K562 (cell line): ENCODE results near the gene NOP14. TPM values are rescaled to one million over a fixed set of nuclear protein-coding genes. Genes with fewer than 3 reads are reported as not detected.

Source experiments
- ATF2 ChIP-seq: sonication (generic); formaldehyde crosslinking; IDR thresholded peaks from 2 replicates; pipeline ENCODE4 v1.8.1; 2022; ENCODE audit warnings: missing genetic modification reagents
- CEBPG ChIP-seq, 3 experiments: fragments of 200-800 bp in 1 of 3; sonication (Bioruptor generic) in 1 of 3; sonication (generic) in 1 of 3; formaldehyde crosslinking in 1 of 3; IDR thresholded peaks in 2 of 3; conservative IDR thresholded peaks in 1 of 3; 2 replicates each; pipeline versions ENCODE4 v1.6.1 to v1.8.0; 2016 to 2022; ENCODE audit warnings: missing compliant biosample characterization in 2 of 3, missing genetic modification characterization in 2 of 3, mild to moderate bottlenecking in 1 of 3, missing genetic modification reagents in 1 of 3
- HDAC2 ChIP-seq: fragments of 450-650 bp; IDR thresholded peaks from 2 replicates; pipeline ENCODE4 v1.6.1; 2016; ENCODE audit warnings: mild to moderate bottlenecking
- IRF2 ChIP-seq: sonication (generic); formaldehyde crosslinking; IDR thresholded peaks from 2 replicates; pipeline ENCODE4 v1.8.1; 2022; ENCODE audit warnings: mild to moderate bottlenecking, missing genetic modification reagents
- JUN ChIP-seq, 2 experiments: sonication (generic) in 1 of 2; formaldehyde crosslinking in 1 of 2; IDR thresholded peaks; 2 replicates each; pipeline versions ENCODE4 v1.6.1 to v1.8.0; 2012 to 2022; ENCODE audit warnings: borderline replicate concordance in 2 of 2, mild to moderate bottlenecking in 2 of 2, improper control_type of control experiment in 1 of 2, low read depth in 1 of 2, low read length in 1 of 2, missing genetic modification reagents in 1 of 2
- PRDM10 ChIP-seq: fragments of 450-650 bp; IDR thresholded peaks from 2 replicates; pipeline ENCODE4 v1.6.1; 2018; ENCODE audit not compliant: partially characterized antibody
- SIN3A ChIP-seq, 2 experiments: fragments of 150-350 bp in 1 of 2; IDR thresholded peaks; 2 replicates each; pipeline ENCODE4 v1.6.1; 2011 to 2016; ENCODE audit warnings: borderline replicate concordance in 2 of 2, low read depth in 2 of 2, low read length in 2 of 2, mild to moderate bottlenecking in 2 of 2, moderate library complexity in 2 of 2; ENCODE audit not compliant: control insufficient read depth in 1 of 2
- SP1 ChIP-seq: sonication (generic); formaldehyde crosslinking; IDR thresholded peaks from 2 replicates; pipeline ENCODE4 v1.8.1; 2022; ENCODE audit warnings: mild to moderate bottlenecking, missing genetic modification reagents
- TSHZ1 ChIP-seq: fragments of 250-450 bp; sonication (Bioruptor Pico); IDR thresholded peaks from 2 replicates; pipeline ENCODE4 v1.4.0; 2020; ENCODE audit warnings: mild to moderate bottlenecking, moderate library complexity
- XRCC5 ChIP-seq: fragments of 200-400 bp; formaldehyde crosslinking; IDR thresholded peaks from 2 replicates; pipeline ENCODE4 v1.6.1; 2017; ENCODE audit warnings: low read depth, mild to moderate bottlenecking, low read length
- ZMIZ1 ChIP-seq, 2 experiments: fragments of 150-350 bp in 1 of 2; IDR thresholded peaks; 2 replicates each; pipeline ENCODE4 v1.6.1; 2012 to 2016; ENCODE audit warnings: low read depth in 2 of 2, low read length in 2 of 2, mild to moderate bottlenecking in 1 of 2, moderate library complexity in 1 of 2
- ZNF76 ChIP-seq: fragments of 250-450 bp; sonication (Bioruptor Pico); IDR thresholded peaks from 2 replicates; pipeline ENCODE4 v1.4.0; 2020; ENCODE audit warnings: mild to moderate bottlenecking, moderate library complexity, borderline replicate concordance
- polyA plus RNA-seq, 8 experiments: library from polyadenylated mRNA; depleted of rRNA in 4 of 8; stranded (reverse) in 5 of 8; unstranded in 3 of 8; fragments of >200 nt; fragmentation: Nextera tagmentation in 2 of 8; fragmentation: Illumina TruSeq in 1 of 8; extraction: Ambion mirVana in 2 of 8; extraction: Trizol in 1 of 8; gene quantifications; 2 replicates each; pipeline versions ENCODE4 v1.2.1 to v1.2.3, GENCODE V29; 2011 to 2014; ENCODE audit warnings: inconsistent platforms in 1 of 8, missing spikeins in 1 of 8
- total RNA-seq, 7 experiments: library from RNA; depleted of rRNA in 6 of 7; stranded (reverse); fragments of >200 nt in 6 of 7; fragmentation: Illumina TruSeq in 2 of 7; extraction: Trizol in 2 of 7; gene quantifications; 2 replicates each; pipeline versions ENCODE4 v1.2.1 to v1.2.3, GENCODE V29; 2011 to 2021; ENCODE audit warnings: low replicate concordance in 1 of 7

The NOP14 gene
- total and polyA plus RNA-seq, 9 of the 15 experiments (the other 6 are each of a cell fraction or from before 2014, with no cell fraction given), result 12.7 to 76.0 (median 50.9) TPM

- TF ChIP-seq CEBPG (CRISPR knock-in tag; IDR thresholded peaks at IDR 0.05), result peak; percentile 37; the same call in 1 of the 2 replicates
- TF ChIP-seq CEBPG (tag; conservative IDR thresholded peaks at IDR 0.05 in 1 of 2, IDR thresholded peaks at IDR 0.05 in 1 of 2), result no peak
- 0 out of 2 replicates have a peak, but pooled peaks have one; percentile 51 for TF ChIP-seq HDAC2
- TF ChIP-seq IRF2 (CRISPR knock-in tag), result 0 out of 2 replicates have a peak, but pooled peaks have one; percentile 52
- TF ChIP-seq SP1 (CRISPR knock-in tag), result peak; percentile 66; the same call in 1 of the 2 replicates
- peak in 1 of 2 experiments; percentile 22; a peak in 1 of 4 replicates for TF ChIP-seq SIN3A (IDR thresholded peaks at IDR 0.05; ENCODE audit: borderline replicate concordance in 2 of 2, control insufficient read depth in 1 of 2, low read depth in 2 of 2, low read length in 2 of 2)
- no peak for TF ChIP-seq JUN (IDR thresholded peaks at IDR 0.05; ENCODE audit: borderline replicate concordance, low read depth, low read length)
- peak; percentile 73; the same call in 1 of the 2 replicates for TF ChIP-seq JUN (CRISPR knock-in tag; IDR thresholded peaks at IDR 0.05; ENCODE audit: borderline replicate concordance)
- 0 out of 2 replicates have a peak, but pooled peaks have one; percentile 2 for TF ChIP-seq XRCC5
- TF ChIP-seq ZNF76, result peak; percentile 65; the same call in 1 of the 2 replicates
- no peak for TF ChIP-seq TSHZ1
- TF ChIP-seq ZMIZ1 (IDR thresholded peaks at IDR 0.05; ENCODE audit: low read depth in 2 of 2, low read length in 2 of 2), result no peak
- peak; percentile 62; the same call in 1 of the 2 replicates for TF ChIP-seq ATF2 (CRISPR knock-in tag)
- peak; percentile 79 for TF ChIP-seq PRDM10
Observed at GRCh38 chr4:2962614-2963174, 512 bp downstream of the NOP14 start (continued).
